Esophagus squamous epithelium (tissue), 4 donors: ENCODE measurements around the gene KCNJ3.

ENCODE experiments used
- POLR2A ChIP-seq, 4 donors: fragments of 450-650 bp; IDR thresholded peaks; one replicate each; pipeline ENCODE4 v1.6.1; 2017; ENCODE audit warnings: antibody characterized with exemption in 4 of 4, mild to moderate bottlenecking in 4 of 4, moderate library complexity in 3 of 4
- TF ChIP-seq, protein P1 (sequence below), 6 experiments: fragments of 450-650 bp in 4 of 6; fragments of 200-600 bp in 2 of 6; sonication (generic) in 2 of 6; IDR thresholded peaks; one replicate each; pipeline ENCODE4 v1.5.1; 2016 to 2019; ENCODE audit warnings: antibody characterized with exemption in 6 of 6, mild to moderate bottlenecking in 4 of 6, moderate library complexity in 4 of 6

DNA sequence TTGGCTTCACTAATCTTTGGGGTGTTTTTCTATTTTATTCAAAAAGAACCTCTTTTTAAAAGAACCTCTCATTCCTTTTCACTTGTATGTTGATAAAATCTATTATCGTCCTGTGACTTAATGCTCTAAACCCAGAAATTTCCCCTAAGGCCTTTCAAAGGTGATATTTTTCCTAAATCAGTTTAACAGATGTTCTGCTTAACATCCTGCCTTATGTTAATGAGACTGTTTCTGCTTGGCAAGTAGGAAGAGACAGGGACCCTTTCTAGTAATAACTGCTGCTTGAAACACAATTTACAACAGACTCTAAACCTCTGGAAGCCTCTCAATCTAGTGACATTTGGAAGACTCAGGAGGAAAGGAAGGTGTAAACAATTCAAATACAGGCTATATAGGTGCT, 128.8 kb downstream of the KCNJ3 start:
- TF ChIP-seq, protein P1, sequence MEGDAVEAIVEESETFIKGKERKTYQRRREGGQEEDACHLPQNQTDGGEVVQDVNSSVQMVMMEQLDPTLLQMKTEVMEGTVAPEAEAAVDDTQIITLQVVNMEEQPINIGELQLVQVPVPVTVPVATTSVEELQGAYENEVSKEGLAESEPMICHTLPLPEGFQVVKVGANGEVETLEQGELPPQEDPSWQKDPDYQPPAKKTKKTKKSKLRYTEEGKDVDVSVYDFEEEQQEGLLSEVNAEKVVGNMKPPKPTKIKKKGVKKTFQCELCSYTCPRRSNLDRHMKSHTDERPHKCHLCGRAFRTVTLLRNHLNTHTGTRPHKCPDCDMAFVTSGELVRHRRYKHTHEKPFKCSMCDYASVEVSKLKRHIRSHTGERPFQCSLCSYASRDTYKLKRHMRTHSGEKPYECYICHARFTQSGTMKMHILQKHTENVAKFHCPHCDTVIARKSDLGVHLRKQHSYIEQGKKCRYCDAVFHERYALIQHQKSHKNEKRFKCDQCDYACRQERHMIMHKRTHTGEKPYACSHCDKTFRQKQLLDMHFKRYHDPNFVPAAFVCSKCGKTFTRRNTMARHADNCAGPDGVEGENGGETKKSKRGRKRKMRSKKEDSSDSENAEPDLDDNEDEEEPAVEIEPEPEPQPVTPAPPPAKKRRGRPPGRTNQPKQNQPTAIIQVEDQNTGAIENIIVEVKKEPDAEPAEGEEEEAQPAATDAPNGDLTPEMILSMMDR (IDR thresholded peaks at IDR 0.05) = no peak
- no peak for TF ChIP-seq POLR2A (IDR thresholded peaks at IDR 0.05)
